T-helper 2 cell (primary cell): Measurements from ENCODE around the gene DDX49.

ENCODE experiments used
- DNase-seq, 5 experiments: peaks; one replicate each; pipeline versions ENCODE4 v3.0.0 to v3.0.0-alpha.2; 2012 to 2022
- total RNA-seq, 2 donors: gene quantifications; one replicate each; lab custom pipeline; 2026; lab: John Stamatoyannopoulos, UW

DDX49 gene
- 44.7 to 61.4 reads per million in 2 donors for total RNA-seq

DNA sequence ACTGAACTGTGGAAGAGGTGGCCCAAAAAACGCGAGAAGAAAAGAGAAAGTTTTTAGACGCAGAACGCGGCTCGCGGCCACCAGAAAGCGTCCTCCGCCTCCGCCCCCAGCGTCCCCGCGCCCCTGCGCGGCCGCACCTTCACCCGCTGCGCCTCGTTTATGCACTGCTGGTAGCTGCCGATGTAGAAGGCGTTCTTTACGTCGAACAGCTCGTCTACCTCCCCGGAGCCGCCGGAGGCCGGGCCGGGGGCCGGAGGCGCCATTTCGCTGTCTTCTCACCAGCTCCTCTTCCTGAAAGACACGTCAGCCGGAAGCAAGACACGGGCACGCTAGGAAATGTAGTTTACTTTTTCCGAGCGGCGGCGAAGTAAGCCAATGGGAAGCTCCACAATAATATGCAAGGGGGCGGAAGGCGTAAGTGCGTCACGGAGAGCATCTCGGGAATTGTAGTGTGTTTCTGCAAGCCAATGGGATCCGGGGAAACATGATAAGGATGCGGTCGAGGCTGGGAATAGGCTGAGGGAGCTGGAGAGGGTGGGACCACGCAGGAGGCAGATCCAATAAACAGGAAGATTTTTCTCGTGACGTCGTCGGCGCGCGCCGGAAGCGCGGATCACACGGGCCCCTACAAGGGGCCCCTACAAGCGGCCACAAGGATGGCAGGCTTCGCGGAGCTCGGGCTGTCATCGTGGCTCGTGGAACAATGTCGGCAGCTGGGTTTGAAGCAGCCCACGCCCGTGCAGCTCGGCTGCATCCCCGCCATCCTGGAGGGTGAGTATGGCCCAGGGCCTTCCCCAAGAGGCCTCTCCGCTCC is at the start of gene DDX49, which contains the start of gene COPE:
TSS of gene DDX49 (plus strand) at position 630 of the 814 bp plus-strand sequence. CDS start at position 657, 27 bp downstream.
TSS of gene COPE (minus strand) at position 302 of the 814 bp plus-strand sequence. CDS start at position 263, 39 bp downstream.
- DNase-seq = peak; percentile 87 to 100 (median 97)

GRCh38 chr19:18869781-18870530 is 49.6 kb upstream of the DDX49 start:
- DNase-seq = no peak

DNA sequence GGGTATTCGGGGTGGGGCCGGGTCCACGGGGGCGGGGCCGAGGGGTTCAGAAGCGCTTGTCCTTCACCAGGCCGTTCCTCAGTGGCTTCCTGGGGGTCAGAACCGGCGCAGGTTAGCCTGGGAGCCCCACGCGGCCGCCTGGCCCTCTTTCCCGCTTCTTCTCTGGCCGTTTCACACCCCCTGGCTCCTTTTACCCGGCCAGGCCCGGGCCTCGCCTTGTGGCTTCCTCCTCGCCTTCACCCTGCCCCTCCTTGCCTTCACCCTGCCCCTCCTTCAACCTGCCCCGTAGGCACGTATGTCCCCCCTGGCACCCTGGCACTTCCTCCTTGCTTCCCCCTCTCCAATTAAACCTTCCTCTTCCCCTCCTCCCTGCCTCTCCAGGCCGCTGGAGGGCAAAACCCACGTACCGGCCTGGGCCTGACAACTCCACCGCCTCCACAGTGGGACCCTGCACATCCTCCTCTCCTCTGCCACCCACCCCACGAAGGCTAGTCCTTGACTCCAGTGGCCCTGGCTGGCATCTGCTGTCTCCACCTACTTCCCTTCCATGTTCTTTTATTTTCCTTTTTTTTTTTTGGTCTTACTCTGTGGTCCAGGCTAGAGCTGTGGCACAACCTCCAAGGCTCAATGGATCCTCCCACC is 48.9 kb upstream of the DDX49 start:
- DNase-seq = no peak

DNA sequence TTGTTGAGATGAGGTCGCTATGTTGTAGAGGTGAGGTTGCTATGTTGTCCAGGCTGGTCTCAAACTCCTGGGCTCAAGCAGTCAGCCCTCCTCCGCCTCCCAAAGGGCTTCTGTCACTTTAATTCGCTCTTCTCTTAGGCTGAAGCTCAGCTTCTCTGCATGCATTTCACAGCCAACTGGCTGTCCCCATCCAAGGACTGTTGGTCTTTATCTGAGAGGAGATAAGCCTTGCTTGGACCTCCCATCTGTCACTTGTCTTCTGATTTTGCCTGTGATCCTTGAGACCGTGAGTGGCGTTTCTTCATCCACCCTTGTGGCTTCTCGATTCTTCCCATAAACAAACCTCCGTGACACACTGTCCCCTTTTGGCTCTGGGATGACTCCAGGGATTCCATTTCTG is 48.0 kb upstream of the DDX49 start:
- no peak for DNase-seq

GRCh38 chr19:18875726-18876125 is 43.8 kb upstream of the DDX49 start:
- DNase-seq = no peak

DNA sequence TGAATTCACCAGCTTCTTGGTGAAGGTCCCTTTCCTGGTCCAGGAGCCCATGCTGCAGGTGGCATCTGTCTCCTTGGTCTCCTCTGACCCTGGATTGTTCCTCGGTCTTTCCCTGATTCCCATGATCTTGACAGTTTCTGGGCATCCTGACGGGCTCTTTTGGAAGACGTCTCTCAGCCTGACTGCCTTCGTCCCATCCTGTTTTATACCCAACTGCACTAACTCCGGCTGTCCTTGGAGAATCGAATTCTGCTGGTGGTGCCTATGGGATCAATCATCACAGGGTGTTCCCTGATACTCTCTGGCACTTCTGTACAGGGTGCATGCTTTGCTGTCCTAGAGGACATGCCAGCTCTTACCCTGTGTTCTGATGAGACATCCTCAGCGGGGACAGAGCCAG is 42.6 kb upstream of the DDX49 start:
- no peak for DNase-seq

DNA sequence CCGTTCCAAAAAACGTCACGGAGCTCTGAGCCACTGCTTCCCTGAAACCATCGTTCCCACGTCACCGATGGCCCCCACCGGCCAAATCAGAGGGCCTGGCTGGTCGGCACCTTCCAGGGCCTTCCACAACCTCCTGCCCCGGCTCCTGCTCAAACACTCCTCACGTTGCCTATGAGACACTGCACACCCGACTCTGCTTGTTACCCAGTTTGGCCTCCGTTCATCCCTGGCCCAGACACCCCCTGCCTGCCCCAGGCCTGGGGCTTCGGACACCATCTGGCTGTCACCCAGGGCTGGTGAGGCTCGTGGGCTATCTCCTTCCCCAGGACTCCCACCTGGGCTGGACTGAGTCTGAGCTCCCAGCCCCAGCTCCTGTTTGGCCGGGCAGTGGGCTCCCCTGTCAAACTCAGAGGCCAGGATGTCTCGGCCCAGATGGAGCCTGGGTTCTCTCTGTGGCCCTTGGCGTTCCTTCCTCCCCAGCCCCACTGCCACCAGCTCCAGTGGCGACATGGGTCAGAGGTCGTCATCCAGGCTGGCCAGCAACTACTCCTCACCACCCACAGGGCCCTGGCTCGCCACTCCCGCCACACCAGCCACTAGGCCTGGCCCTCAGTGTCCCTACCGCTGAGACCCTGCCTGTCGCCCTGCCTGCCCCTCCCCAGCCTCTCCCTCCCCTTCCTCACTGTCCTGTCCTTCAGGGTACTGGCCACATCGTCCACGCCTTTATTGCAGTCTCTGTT is 41.3 kb upstream of the DDX49 start:
- DNase-seq = no peak

GRCh38 chr19:18878858-18879578 is 40.5 kb upstream of the DDX49 start:
- DNase-seq = no peak

GRCh38 chr19:18879579-18880373 is 39.7 kb upstream of the DDX49 start:
- peak in 2 of 5 experiments; percentile 28 to 30 for DNase-seq

DNA sequence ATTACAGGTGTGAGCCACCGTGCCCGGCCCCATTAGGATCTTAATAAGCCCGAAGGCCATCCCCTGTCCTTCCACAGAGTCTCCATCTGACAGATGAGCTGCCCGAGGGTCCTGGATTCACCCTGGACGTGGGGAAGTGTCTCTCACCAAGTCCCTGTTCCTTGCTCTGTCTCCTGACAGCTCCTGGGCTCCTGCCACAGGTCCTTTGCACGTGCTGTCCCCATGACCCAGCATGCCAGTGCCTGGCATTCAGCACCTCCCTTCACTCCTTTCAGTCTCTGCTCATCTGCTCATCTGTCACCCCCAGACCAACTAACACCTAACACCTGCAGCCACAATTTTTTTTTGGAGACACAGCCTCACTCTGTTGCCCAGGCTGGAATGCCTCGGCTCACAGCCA is 38.0 kb upstream of the DDX49 start:
- no peak for DNase-seq

DNA sequence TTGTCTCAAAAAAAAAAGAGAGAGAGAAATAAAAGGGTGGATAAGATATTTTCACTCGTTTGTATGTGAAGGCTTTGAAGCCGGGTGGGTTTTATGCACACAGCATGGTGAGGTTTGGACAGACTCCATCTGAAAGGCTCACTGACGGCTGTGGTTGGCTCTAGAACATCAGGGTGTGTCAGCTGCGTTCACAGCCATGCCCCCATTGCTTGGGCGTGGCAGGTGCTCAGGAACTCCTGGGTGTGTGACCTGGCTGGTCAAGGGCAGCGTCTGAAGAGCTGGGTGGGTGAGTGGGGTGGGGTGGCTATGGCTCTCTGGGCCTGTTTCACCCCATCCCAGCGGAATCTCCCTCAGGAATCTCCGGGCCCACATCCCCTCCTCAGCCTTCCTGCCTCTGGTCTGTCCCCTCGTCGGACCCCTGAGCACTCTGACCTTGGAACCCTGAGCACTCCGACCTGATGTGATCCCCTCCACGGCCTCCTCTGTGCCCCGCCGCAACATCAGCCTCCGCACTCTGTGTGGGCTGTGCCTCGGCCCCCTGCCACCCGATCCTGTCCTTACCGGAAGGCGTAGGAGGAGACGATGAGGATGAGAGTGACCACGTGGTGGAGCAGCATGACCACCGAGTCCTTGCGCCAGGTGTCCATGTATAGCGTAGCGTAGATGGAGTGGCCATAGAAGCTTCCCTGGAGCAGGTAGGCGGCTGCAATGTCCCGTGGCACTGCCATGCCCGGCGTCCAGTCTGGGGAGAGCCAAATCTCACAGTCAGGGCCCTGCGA is 35.8 kb upstream of the DDX49 start:
- DNase-seq = no peak

- DNase-seq = no peak
Observed at GRCh38 chr19:18886972-18887371, 32.5 kb upstream of the DDX49 start.

DNA sequence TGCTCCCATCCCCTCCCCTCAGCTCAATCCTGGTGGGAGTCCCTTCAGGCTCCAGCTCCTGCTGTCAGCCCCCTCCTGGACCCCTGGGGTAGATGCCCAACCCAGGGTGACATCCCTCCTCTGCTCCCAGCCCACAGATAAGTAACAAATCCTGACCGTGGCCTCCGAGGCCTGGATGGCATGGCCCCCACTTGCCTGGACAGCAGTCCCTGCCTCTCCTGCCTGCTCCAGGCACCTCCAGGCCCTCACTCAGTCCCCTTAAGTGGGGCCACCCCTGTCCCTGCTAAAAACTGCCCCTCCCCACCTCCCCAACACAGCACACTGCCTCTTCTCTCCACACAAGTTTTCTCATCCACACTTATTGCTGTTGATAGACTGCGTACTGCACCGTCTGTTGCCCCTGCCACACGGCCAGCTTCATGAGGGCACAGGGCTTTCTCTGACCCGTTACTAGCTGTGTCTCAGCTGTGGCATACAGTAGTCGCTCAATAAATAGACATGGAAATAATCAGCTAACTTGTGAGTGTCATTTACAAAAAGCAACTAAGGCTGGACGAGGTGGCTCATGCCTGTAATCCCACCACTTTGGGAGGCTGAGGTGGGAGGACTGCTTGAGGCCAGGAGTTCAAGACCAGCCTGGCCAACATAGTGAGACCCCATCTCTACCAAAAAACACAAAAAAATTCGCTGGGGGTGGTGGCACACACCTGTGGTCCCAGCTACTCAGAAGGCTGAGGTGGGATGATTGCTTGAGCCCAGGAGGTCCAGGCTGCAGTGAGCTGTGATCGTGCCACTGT is 29.4 kb upstream of the DDX49 start:
- no peak for DNase-seq

GRCh38 chr19:18893587-18894253 is 25.8 kb upstream of the DDX49 start:
- no peak for DNase-seq

GRCh38 chr19:18894254-18895037 is 25.1 kb upstream of the DDX49 start:
- no peak for DNase-seq

DNA sequence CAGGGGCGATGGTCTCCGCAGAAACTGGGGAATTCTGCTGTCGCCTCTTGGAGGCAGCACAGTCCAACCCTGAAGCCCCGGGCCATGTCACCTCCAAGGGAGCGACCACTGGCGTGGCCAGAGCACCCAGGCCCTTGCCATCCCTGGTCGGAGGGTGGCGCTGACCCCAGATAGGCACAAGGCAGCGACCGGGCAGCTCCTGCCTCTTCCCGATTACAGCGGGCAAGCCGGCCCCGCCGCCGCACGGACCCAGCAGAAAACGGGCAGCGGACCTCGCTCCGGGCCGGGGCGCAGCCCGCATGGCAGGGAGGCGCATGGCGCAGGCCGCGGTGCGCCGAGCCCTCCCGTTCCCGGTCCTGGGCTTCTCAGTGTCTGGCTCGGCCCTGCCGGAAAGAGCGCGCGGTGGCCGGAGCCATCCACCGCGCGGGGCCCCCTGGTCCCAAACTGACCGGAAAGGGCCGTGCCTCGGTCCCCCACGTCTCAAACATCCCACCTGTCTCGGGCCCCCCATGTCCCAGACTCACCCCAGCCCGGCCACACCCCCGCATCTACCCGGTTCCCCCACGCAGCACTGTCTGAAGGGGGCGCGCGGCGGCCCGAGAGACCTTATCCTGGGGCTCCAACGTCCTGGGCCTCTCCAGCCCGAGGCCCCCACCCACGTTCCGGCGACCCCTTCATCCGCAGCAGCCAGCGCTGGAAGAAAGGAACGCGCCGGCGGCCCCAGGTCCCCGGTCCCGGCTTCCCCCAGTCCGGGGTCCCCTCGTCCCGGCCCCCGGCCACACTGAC is 24.3 kb upstream of the DDX49 start:
- no peak for DNase-seq

- no peak for DNase-seq
Observed at GRCh38 chr19:18895824-18896341, 23.6 kb upstream of the DDX49 start, which contains the start of gene CERS1. TSS of gene CERS1 (minus strand) at chr19:18896158. CDS start at chr19:18896072, 86 bp downstream.
